CD8-positive, alpha-beta memory T cell (primary cell): ENCODE results near the gene PCSK7. TPM values are rescaled to one million over a fixed set of nuclear protein-coding genes. Genes with fewer than 3 reads are reported as not detected.

Experiments used
- CTCF ChIA-PET: fragments of 350-600 bp; sonication (Branson Sonifier 250); formaldehyde crosslinking; loops from one replicate; lab custom pipeline; 2021; ENCODE audit warnings: antibody characterized with exemption; lab: Charles Lee
- POLR2A ChIA-PET: fragments of 350-600 bp; sonication (Branson Sonifier 250); formaldehyde crosslinking; loops from one replicate; lab custom pipeline; 2021; ENCODE audit warnings: antibody characterized with exemption; lab: Charles Lee
- DNase-seq, 5 donors: peaks; one replicate each; pipeline versions ENCODE4 v3.0.0 to v3.0.0-alpha.2; 2020 to 2022; ENCODE audit warnings: mixed read lengths in 1 of 5
- H3K27ac ChIP-seq: one replicate; pipeline ENCODE4 v1.7.0; 2013; ENCODE audit warnings: low read depth, mild to moderate bottlenecking, low read length, moderate library complexity
- H3K27me3 ChIP-seq: 2 replicates; pipeline ENCODE4 v1.7.0; 2013; ENCODE audit warnings: low read length, mild to moderate bottlenecking; ENCODE audit not compliant: insufficient read depth, poor library complexity, severe bottlenecking
- H3K36me3 ChIP-seq: 2 replicates; pipeline ENCODE4 v1.7.0; 2013; ENCODE audit warnings: mild to moderate bottlenecking, low read length, moderate library complexity; ENCODE audit not compliant: insufficient read depth
- H3K4me1 ChIP-seq: 2 replicates; pipeline ENCODE4 v1.7.0; 2013; ENCODE audit warnings: mild to moderate bottlenecking, low read length, moderate library complexity; ENCODE audit not compliant: insufficient read depth
- H3K4me3 ChIP-seq: 2 replicates; pipeline ENCODE4 v1.7.0; 2013; ENCODE audit warnings: mild to moderate bottlenecking, low read length
- H3K9me3 ChIP-seq: 2 replicates; pipeline ENCODE4 v1.7.0; 2013; ENCODE audit warnings: mild to moderate bottlenecking, low read length
- H3K27ac Mint-ChIP-seq, 8 donors: one replicate each; pipeline ENCODE4 v1.8.0; 2020 to 2021; ENCODE audit warnings: mixed read lengths in 8 of 8, mild to moderate bottlenecking in 6 of 8, inconsistent platforms in 3 of 8, moderate library complexity in 3 of 8
- H3K27me3 Mint-ChIP-seq, 2 donors: one replicate each; pipeline ENCODE4 v1.8.0; 2020 to 2021; ENCODE audit warnings: mixed read lengths in 2 of 2, mild to moderate bottlenecking in 1 of 2, moderate library complexity in 1 of 2
- H3K36me3 Mint-ChIP-seq, 3 donors: one replicate each; pipeline ENCODE4 v1.8.0; 2020 to 2021; ENCODE audit warnings: mixed read lengths in 3 of 3, inconsistent platforms in 1 of 3, mild to moderate bottlenecking in 1 of 3
- H3K4me1 Mint-ChIP-seq, 3 donors: one replicate each; pipeline ENCODE4 v1.8.0; 2020 to 2021; ENCODE audit warnings: mixed read lengths in 3 of 3, inconsistent platforms in 1 of 3, mild to moderate bottlenecking in 1 of 3
- H3K4me3 Mint-ChIP-seq, 7 donors: one replicate each; pipeline ENCODE4 v1.8.0; 2020 to 2021; ENCODE audit warnings: mixed read lengths in 7 of 7, mild to moderate bottlenecking in 6 of 7, moderate library complexity in 4 of 7, inconsistent platforms in 2 of 7
- H3K9me3 Mint-ChIP-seq, 5 donors: one replicate each; pipeline ENCODE4 v1.8.0; 2020 to 2022; ENCODE audit warnings: mixed read lengths in 5 of 5, mild to moderate bottlenecking in 3 of 5, moderate library complexity in 2 of 5, inconsistent platforms in 1 of 5
- polyA plus RNA-seq: library from polyadenylated mRNA; unstranded; fragments of 300-500 nt; fragmentation: Illumina TruSeq; gene quantifications from one replicate; pipeline ENCODE4 v1.2.3, GENCODE V29; 2021
- total RNA-seq, 2 experiments: library from RNA; stranded (reverse); gene quantifications; one replicate each; pipeline ENCODE4 v1.2.3, GENCODE V29; 2021

Gene PCSK7
- total and polyA plus RNA-seq, 3 experiments from 2014 or later: 81.7 to 101 (median 99.6) TPM

DNA sequence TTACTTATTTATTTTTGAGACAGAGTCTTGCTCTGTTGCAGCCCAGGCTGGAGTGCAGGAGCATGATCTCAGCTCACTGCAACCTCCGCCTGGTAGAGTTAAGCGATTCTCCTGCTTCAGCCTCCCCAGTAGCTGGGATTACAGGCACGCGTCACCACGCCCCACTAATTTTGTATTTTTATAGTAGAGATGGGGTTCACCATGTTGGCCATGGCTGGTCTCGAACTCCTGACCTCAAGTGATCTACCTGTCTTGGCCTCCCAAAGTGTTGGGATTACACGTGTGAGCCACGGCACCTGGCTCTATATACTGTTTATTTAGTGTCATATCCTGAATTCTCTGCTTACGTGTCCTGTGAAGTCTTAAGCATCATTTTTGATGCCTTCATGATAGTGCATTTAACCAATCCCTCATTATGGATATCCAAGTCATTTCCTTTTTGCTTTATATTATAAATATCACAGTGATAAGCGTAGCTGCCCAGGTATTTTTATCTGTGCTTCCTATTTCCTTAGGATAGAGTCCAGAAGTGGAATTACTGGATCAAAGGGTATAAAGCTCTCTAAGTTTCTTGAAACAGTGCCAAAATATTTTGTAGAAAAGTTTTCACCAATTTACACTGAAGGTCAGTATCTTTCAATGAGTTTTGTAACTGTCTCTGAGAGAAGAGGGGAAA is 54.2 kb downstream of the PCSK7 start:
- ChIA-PET POLR2A (interaction anchor here (0.6 to 3.1 kb wide), 4 partner anchors 11 to 53 kb away, joined by 3 to 21 read pairs (median 10); partner anchors contain the start of genes PAFAH1B2, PCSK7 and RNF214), CTCF (interaction anchor here (0.8 to 6.1 kb wide), 6 partner anchors 8 to 72 kb away, joined by 3 to 33 read pairs (median 5); partner anchors contain the start of gene RNF214)
- Histone ChIP-seq H3K27ac (peak overlapping the region; percentile 76), H3K36me3 (peaks cover 8% of the 10 kb centered on the region), H3K4me1 (peaks cover 29% of the 10 kb centered on the region), H3K4me3 (peak overlapping the region; percentile 70), H3K27me3 (no peaks in the 10 kb centered on the region), H3K9me3 (no peaks in the 10 kb centered on the region)
- H3K36me3 Mint-ChIP-seq: peaks cover 0 to 12% (median 0%) of the 10 kb centered on the region in 3 donors
- peak overlapping the region; percentile 94 to 100 (median 95) for H3K4me3 Mint-ChIP-seq
- peak overlapping the region; percentile 46 to 99 (median 96) for H3K27ac Mint-ChIP-seq
- no peaks in the 10 kb centered on the region for H3K27me3 Mint-ChIP-seq
- H3K4me1 Mint-ChIP-seq: peaks cover 29 to 36% (median 36%) of the 10 kb centered on the region in 3 donors
- H3K9me3 Mint-ChIP-seq: no peaks in the 10 kb centered on the region
- DNase-seq: no peak

DNA sequence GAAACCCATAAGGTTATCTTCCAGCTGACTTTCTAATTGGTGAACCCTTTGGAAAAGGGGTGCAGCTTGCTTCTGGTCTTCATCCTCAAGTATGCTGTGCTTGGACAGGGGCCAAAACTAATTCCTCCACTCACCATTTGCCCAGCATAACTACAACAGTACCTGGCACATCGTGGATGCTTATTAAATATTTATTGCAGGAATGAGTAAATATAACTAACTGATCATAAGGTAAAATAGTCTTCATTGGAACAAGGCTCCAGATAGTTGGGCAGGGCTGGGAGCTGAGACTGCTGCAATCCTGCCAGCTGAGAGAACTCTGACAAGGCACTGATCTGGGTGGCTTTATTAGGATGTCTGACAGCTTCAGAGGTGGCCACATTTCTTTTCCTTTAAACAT is 55.7 kb downstream of the PCSK7 start:
- no peak overlapping the region for H3K4me3 ChIP-seq
- ChIA-PET POLR2A (interaction anchor here (0.7 kb wide), 1 partner anchor 20 kb away, joined by 7 read pairs; no protein-coding TSS in a partner anchor), CTCF (interaction anchor here (3.1 to 6.1 kb wide), 2 partner anchors 16 to 50 kb away, joined by 8 to 33 read pairs; no protein-coding TSS in a partner anchor)
- H3K9me3 Mint-ChIP-seq: no peaks in the 10 kb centered on the region
- no peaks in the 10 kb centered on the region for H3K27me3 Mint-ChIP-seq
- no peak overlapping the region for H3K27ac ChIP-seq
- H3K36me3 ChIP-seq: no peaks in the 10 kb centered on the region
- H3K36me3 Mint-ChIP-seq: peaks cover 0 to 14% (median 0%) of the 10 kb centered on the region in 3 donors
- H3K4me3 Mint-ChIP-seq: no peak overlapping the region
- H3K4me1 ChIP-seq: peaks cover 29% of the 10 kb centered on the region
- peaks cover 28 to 34% (median 33%) of the 10 kb centered on the region in 3 donors for H3K4me1 Mint-ChIP-seq
- DNase-seq: no peak
- H3K27ac Mint-ChIP-seq: peak overlapping the region in 3 of 8 donors; percentile 7 to 49 (median 33)
- H3K9me3 ChIP-seq: no peaks in the 10 kb centered on the region
- H3K27me3 ChIP-seq: no peaks in the 10 kb centered on the region

GRCh38 chr11:117175781-117176180 is 56.1 kb downstream of the PCSK7 start:
- Mint-ChIP-seq H3K27me3 (no peaks in the 10 kb centered on the region), H3K4me3 (peak overlapping the region in 1 of 7 donors; percentile 45), H3K9me3 (no peaks in the 10 kb centered on the region), H3K36me3 (peaks cover 0 to 17% (median 0%) of the 10 kb centered on the region in 3 donors), H3K4me1 (peaks cover 24 to 30% (median 29%) of the 10 kb centered on the region in 3 donors), H3K27ac (peak overlapping the region in 4 of 8 donors; percentile 12 to 60 (median 41))
- H3K4me3 ChIP-seq: no peak overlapping the region
- CTCF ChIA-PET: no interaction called here
- H3K36me3 ChIP-seq: no peaks in the 10 kb centered on the region
- peaks cover 25% of the 10 kb centered on the region for H3K4me1 ChIP-seq
- no peak for DNase-seq
- no peaks in the 10 kb centered on the region for H3K9me3 ChIP-seq
- POLR2A ChIA-PET: no interaction called here
- no peak overlapping the region for H3K27ac ChIP-seq
- no peaks in the 10 kb centered on the region for H3K27me3 ChIP-seq

DNA sequence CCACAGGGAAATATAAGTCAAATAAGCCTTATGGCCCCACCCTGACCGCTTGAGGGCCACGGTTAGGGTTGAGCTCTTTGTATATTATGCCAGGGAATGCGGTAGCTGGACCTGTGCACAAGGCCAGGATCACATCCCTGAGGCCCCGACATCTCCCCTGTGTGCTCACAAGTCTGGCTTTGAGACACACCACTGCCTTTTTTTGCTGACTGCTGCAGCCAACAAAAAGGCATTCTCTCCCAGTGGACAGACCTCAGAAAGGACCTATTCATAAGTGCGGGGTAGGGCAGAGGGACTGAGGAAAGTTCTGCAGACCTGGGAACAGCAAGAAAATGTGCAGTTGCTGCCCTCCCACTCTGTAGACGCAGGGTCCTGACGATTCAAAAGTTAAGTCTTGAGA is 56.8 kb downstream of the PCSK7 start:
- Histone ChIP-seq H3K27me3 (no peaks in the 10 kb centered on the region), H3K36me3 (no peaks in the 10 kb centered on the region), H3K27ac (no peak overlapping the region), H3K9me3 (no peaks in the 10 kb centered on the region), H3K4me1 (peaks cover 18% of the 10 kb centered on the region), H3K4me3 (no peak overlapping the region)
- no peaks in the 10 kb centered on the region for H3K27me3 Mint-ChIP-seq
- H3K36me3 Mint-ChIP-seq: peaks cover 0 to 23% (median 0%) of the 10 kb centered on the region in 3 donors
- H3K27ac Mint-ChIP-seq: peak overlapping the region in 4 of 8 donors; percentile 29 to 73 (median 60)
- H3K4me1 Mint-ChIP-seq: peaks cover 20 to 23% (median 22%) of the 10 kb centered on the region in 3 donors
- CTCF ChIA-PET: no interaction called here
- no peak for DNase-seq
- no peak overlapping the region for H3K4me3 Mint-ChIP-seq
- POLR2A ChIA-PET: no interaction called here
- H3K9me3 Mint-ChIP-seq: no peaks in the 10 kb centered on the region

DNA sequence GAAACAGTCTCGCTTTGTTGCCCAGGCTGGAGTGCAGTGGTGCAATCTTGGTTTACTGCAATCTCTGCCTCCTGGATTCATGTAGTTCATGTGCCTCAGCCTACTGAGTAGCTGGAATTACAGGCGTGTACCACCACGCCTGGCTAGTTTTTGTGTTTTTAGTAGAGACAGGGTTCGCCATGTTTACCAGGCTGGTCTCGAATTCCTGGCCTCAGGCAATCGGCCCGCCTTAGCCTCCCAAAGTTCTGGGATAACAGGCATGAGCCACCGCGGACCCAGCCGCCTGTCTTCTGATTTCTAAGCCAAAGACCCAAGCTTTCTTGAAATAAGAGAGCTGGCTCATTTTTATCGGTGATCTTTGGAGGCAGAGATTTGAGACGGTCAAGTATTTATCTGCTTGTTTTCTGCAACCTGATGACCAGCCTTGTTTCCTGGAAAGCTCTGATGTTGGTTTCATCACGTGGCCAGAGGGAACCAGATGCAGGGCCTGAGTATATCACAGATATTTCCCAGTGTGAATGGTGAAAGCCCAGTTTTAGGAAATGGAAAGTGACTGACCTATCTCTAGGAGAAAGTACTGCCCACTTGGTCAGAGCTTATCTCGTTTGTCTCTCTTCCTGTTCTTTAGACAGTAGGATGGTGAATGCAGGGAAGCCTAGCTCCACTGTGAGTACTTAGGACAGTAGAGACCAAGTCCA is 59.0 kb downstream of the PCSK7 start:
- H3K27me3 ChIP-seq: no peaks in the 10 kb centered on the region
- ChIA-PET POLR2A (interaction anchor here (0.5 to 0.7 kb wide), 2 partner anchors 27 to 54 kb away, joined by 3 read pairs; no protein-coding TSS in a partner anchor), CTCF (interaction anchor here (0.8 to 1.7 kb wide), 3 partner anchors 8 to 28 kb away, joined by 3 to 7 read pairs (median 3); partner anchors contain the start of gene PAFAH1B2)
- H3K27ac ChIP-seq: no peak overlapping the region
- peaks cover 2 to 4% (median 4%) of the 10 kb centered on the region in 3 donors for H3K4me1 Mint-ChIP-seq
- H3K36me3 Mint-ChIP-seq: peaks cover 0 to 31% (median 0%) of the 10 kb centered on the region in 3 donors
- DNase-seq: no peak
- peaks cover 3% of the 10 kb centered on the region for H3K4me1 ChIP-seq
- H3K36me3 ChIP-seq: no peaks in the 10 kb centered on the region
- H3K9me3 ChIP-seq: no peaks in the 10 kb centered on the region
- no peaks in the 10 kb centered on the region for H3K9me3 Mint-ChIP-seq
- H3K27ac Mint-ChIP-seq: peak overlapping the region in 6 of 8 donors; percentile 19 to 71 (median 63)
- H3K4me3 ChIP-seq: no peak overlapping the region
- peak overlapping the region in 1 of 7 donors; percentile 10 for H3K4me3 Mint-ChIP-seq
- no peaks in the 10 kb centered on the region for H3K27me3 Mint-ChIP-seq

DNA sequence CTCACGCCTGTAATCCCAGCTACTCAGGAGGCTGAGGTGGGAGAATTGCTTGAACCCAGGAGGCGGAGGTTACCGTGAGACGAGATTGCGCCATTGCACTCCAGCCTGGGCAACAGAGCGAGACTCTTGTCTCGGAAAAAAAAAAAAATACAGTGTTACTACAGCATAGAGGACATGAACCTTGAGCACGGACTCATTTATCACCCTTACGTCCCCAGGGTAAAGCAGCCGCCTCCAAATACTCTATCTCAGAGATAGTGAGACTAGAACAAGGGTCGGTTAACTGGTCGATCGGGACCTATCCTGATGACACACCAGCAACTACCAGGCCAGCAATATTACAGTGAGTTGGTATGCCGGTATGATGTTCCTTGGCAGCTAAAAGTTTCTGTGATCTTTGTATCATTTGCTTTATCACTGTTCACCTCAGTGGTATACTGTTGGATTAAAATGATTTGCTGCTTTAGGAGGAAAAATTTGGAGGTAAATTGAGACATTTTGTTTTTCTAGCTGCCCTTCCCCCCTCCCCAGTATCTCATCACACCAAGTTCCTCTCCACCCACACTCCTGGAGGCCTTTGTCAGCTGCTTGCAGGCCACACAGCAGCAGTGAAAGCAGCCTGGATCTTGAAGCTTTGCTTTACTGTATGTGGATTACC is 60.3 kb downstream of the PCSK7 start:
- H3K36me3 Mint-ChIP-seq: peaks cover 0 to 45% (median 0%) of the 10 kb centered on the region in 3 donors
- no peaks in the 10 kb centered on the region for H3K27me3 ChIP-seq
- no peaks in the 10 kb centered on the region for H3K4me1 ChIP-seq
- H3K27me3 Mint-ChIP-seq: no peaks in the 10 kb centered on the region
- H3K9me3 Mint-ChIP-seq: no peaks in the 10 kb centered on the region
- ChIA-PET POLR2A (no interaction called here), CTCF (interaction anchor here (1.0 to 1.7 kb wide), 4 partner anchors 9 to 27 kb away, joined by 3 to 7 read pairs (median 3); partner anchors contain the start of gene PAFAH1B2)
- H3K27ac Mint-ChIP-seq: peak overlapping the region in 6 of 8 donors; percentile 43 to 81 (median 65)
- no peak overlapping the region for H3K27ac ChIP-seq
- no peaks in the 10 kb centered on the region for H3K4me1 Mint-ChIP-seq
- peaks cover 6% of the 10 kb centered on the region for H3K36me3 ChIP-seq
- no peak overlapping the region for H3K4me3 Mint-ChIP-seq
- no peak for DNase-seq
- no peaks in the 10 kb centered on the region for H3K9me3 ChIP-seq
- no peak overlapping the region for H3K4me3 ChIP-seq

- ChIA-PET POLR2A (no interaction called here), CTCF (interaction anchor here (1.3 kb wide), 1 partner anchor 26 kb away, joined by 3 read pairs; no protein-coding TSS in a partner anchor)
- peak overlapping the region in 4 of 8 donors; percentile 15 to 81 (median 70) for H3K27ac Mint-ChIP-seq
Measured at GRCh38 chr11:117171007-117171403, 60.9 kb downstream of the PCSK7 start.

More at GRCh38 chr11:117171007-117171403, 60.9 kb downstream of the PCSK7 start:
- Mint-ChIP-seq H3K27me3 (no peaks in the 10 kb centered on the region), H3K4me3 (no peak overlapping the region), H3K36me3 (peaks cover 0 to 50% (median 0%) of the 10 kb centered on the region in 3 donors), H3K4me1 (no peaks in the 10 kb centered on the region), H3K9me3 (no peaks in the 10 kb centered on the region)
- no peak for DNase-seq
- Histone ChIP-seq H3K4me1 (no peaks in the 10 kb centered on the region), H3K4me3 (no peak overlapping the region), H3K27ac (no peak overlapping the region), H3K27me3 (no peaks in the 10 kb centered on the region), H3K36me3 (peaks cover 9% of the 10 kb centered on the region), H3K9me3 (no peaks in the 10 kb centered on the region)
